ENCODE results near the gene RNU7-1. TPM values are rescaled to one million over a fixed set of nuclear protein-coding genes. Genes with fewer than 3 reads are reported as not detected.

RNU7-1 gene
- total RNA-seq, 6 donors from 2014 or later = not detected

DNA sequence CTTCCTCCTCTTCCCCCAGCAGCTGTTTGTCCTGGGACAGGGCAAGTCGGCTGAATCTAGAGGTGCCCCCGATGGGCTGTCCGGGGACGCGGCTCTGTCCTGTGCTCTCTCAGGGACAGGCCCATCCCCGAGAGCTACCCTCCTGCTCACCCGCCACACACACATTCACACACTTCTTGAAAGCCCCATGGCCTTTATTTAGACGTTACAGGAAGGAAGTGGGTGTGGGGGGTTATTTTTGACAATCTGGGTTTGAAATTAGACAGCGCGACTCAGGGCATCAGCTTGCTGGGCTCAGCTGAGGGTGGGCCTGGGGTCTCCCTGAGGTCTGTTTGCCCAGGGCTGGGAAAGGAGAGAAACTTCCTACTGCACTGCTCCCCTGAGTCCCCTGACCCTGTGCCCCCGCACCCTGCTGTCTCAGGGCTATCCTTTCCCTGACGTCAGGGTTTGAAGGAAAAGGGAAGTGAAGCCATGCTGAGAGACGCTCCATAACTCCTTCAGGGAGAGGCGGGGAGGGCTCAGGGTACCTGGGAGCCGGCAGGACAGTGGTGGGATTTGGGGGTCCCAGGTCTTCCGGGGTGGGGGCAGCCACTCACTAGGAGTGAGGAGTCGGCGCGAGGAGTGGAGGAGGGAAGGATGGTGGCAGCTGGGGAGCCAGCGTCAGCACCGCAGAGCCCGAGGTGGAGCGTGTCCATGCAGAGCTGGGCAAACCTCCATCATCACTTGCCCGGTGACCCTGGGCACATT lies 15.6 kb downstream of the RNU7-1 start:
- WGBS, 2 donors = 53 to 60% methylated on average over 16 to 24 of the region's 24 CpGs
- TF ChIP-seq, protein P1, sequence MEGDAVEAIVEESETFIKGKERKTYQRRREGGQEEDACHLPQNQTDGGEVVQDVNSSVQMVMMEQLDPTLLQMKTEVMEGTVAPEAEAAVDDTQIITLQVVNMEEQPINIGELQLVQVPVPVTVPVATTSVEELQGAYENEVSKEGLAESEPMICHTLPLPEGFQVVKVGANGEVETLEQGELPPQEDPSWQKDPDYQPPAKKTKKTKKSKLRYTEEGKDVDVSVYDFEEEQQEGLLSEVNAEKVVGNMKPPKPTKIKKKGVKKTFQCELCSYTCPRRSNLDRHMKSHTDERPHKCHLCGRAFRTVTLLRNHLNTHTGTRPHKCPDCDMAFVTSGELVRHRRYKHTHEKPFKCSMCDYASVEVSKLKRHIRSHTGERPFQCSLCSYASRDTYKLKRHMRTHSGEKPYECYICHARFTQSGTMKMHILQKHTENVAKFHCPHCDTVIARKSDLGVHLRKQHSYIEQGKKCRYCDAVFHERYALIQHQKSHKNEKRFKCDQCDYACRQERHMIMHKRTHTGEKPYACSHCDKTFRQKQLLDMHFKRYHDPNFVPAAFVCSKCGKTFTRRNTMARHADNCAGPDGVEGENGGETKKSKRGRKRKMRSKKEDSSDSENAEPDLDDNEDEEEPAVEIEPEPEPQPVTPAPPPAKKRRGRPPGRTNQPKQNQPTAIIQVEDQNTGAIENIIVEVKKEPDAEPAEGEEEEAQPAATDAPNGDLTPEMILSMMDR (IDR thresholded peaks at IDR 0.05) = no peak
- TF ChIP-seq POLR2AphosphoS5 (IDR thresholded peaks at IDR 0.05) = peak; percentile 44 to 52
- TF ChIP-seq POLR2A (IDR thresholded peaks at IDR 0.05) = peak in 2 of 4 donors; percentile 47 to 53
- TF ChIP-seq EP300 (IDR thresholded peaks at IDR 0.05) = peak in 1 of 4 donors; percentile 3
- H3K27me3 ChIP-seq = no peaks in the 10 kb centered on the region
- peak overlapping the region; percentile 71 to 91 (median 88) for H3K27ac ChIP-seq
- no peak for DNase-seq
- peak in 1 of 2 donors; percentile 39 for ATAC-seq (ENCODE audit: low FRiP score in 2 of 2)
- peaks cover 0 to 24% (median 16%) of the 10 kb centered on the region in 4 donors for H3K36me3 ChIP-seq
- H3K4me3 ChIP-seq = peak overlapping the region in 2 of 4 donors; percentile 13 to 29
- no peaks in the 10 kb centered on the region for H3K9me3 ChIP-seq
- H3K4me1 ChIP-seq = peaks cover 66 to 87% (median 79%) of the 10 kb centered on the region in 4 donors

DNA sequence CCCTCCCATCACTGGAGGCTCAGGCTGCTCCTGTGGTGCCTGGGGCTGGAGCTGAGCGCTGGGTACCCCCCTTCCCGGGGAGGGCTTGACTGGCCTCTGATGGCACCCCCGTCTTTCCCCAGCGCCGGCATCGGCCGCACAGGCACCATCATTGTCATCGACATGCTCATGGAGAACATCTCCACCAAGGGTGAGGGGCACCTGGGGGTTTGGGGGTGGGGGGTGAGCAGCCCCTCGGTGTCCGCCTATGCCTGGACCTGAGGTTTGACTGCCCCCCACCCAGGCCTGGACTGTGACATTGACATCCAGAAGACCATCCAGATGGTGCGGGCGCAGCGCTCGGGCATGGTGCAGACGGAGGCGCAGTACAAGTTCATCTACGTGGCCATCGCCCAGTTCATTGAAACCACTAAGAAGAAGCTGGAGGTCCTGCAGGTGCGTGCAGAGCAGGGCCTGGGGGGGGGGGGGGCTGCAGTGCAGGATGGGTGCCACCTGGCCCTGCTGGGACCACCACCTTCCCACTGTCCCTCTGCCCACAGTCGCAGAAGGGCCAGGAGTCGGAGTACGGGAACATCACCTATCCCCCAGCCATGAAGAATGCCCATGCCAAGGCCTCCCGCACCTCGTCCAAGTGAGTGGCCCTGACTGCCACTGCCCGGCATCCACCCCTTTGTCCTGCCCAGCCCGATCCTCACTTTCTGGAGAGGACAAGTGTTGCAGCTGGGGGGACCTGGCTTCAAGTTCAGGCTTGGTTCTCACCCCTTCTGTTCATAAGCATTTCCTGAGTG lies 16.4 kb downstream of the RNU7-1 start:
- TF ChIP-seq, protein P1 (IDR thresholded peaks at IDR 0.05) = no peak
- TF ChIP-seq POLR2A (IDR thresholded peaks at IDR 0.05) (no peak), EP300 (IDR thresholded peaks at IDR 0.05) (no peak), POLR2AphosphoS5 (IDR thresholded peaks at IDR 0.05) (no peak)
- Histone ChIP-seq H3K9me3 (no peaks in the 10 kb centered on the region), H3K36me3 (peaks cover 0 to 21% (median 16%) of the 10 kb centered on the region in 4 donors), H3K27me3 (no peaks in the 10 kb centered on the region), H3K4me3 (peak overlapping the region in 1 of 4 donors; percentile 13), H3K4me1 (peaks cover 64 to 88% (median 79%) of the 10 kb centered on the region in 4 donors), H3K27ac (peak overlapping the region; percentile 89 to 96 (median 90))
- DNase-seq (no peak), ATAC-seq (ENCODE audit: low FRiP score in 2 of 2) (no peak)
- WGBS, 2 donors = 78 to 91% methylated on average over 6 to 20 of the region's 26 CpGs

GRCh38 chr12:6960593-6961277 lies 17.1 kb downstream of the RNU7-1 start:
- TF ChIP-seq POLR2A (IDR thresholded peaks at IDR 0.05) (no peak), EP300 (IDR thresholded peaks at IDR 0.05) (no peak), POLR2AphosphoS5 (IDR thresholded peaks at IDR 0.05) (no peak)
- TF ChIP-seq, protein P1 (IDR thresholded peaks at IDR 0.05) = peak in 2 of 6 experiments; percentile 9 to 20
- Histone ChIP-seq H3K27me3 (no peaks in the 10 kb centered on the region), H3K9me3 (no peaks in the 10 kb centered on the region), H3K4me1 (peaks cover 60 to 87% (median 80%) of the 10 kb centered on the region in 4 donors), H3K4me3 (peak overlapping the region in 2 of 4 donors; percentile 58 to 60), H3K27ac (peak overlapping the region; percentile 89 to 96 (median 90)), H3K36me3 (peaks cover 0 to 24% (median 15%) of the 10 kb centered on the region in 4 donors)
- DNase-seq (no peak), ATAC-seq (ENCODE audit: low FRiP score in 2 of 2) (no peak)
- 75 to 76% methylated on average over 8 to 13 of the region's 13 CpGs for WGBS, 2 donors

GRCh38 chr12:6961278-6961694 lies 17.7 kb downstream of the RNU7-1 start:
- Histone ChIP-seq H3K36me3 (peaks cover 4 to 29% (median 16%) of the 10 kb centered on the region in 4 donors), H3K27ac (peak overlapping the region; percentile 89 to 96 (median 90)), H3K9me3 (no peaks in the 10 kb centered on the region), H3K4me3 (peak overlapping the region in 3 of 4 donors; percentile 58 to 64 (median 60)), H3K27me3 (no peaks in the 10 kb centered on the region), H3K4me1 (peaks cover 57 to 82% (median 74%) of the 10 kb centered on the region in 4 donors)
- WGBS, 2 donors = 21 to 40% methylated on average over 14 to 24 of the region's 24 CpGs
- ATAC-seq (ENCODE audit: low FRiP score in 2 of 2) (peak; percentile 48 to 63), DNase-seq (peak; percentile 80 to 91)
- TF ChIP-seq POLR2AphosphoS5 (IDR thresholded peaks at IDR 0.05) (peak; percentile 23 to 42), POLR2A (IDR thresholded peaks at IDR 0.05) (peak in 1 of 4 donors; percentile 7), EP300 (IDR thresholded peaks at IDR 0.05) (peak in 2 of 4 donors; percentile 20 to 46)
- TF ChIP-seq, protein P1 (IDR thresholded peaks at IDR 0.05) = no peak

All from upper lobe of left lung (tissue), 6 donors.